RKO (cell line): Measurements from ENCODE around the gene WDR26.
"Not testable (repeated sequence)": the region's sequence is repeated elsewhere in the genome, so short reads cannot be mapped to it uniquely, and the experiment has no call there.

Source experiments
- DNase-seq: peaks from one replicate; pipeline ENCODE4 v3.0.0-alpha.2; 2016; ENCODE audit warnings: low spot score

Gene WDR26

DNA sequence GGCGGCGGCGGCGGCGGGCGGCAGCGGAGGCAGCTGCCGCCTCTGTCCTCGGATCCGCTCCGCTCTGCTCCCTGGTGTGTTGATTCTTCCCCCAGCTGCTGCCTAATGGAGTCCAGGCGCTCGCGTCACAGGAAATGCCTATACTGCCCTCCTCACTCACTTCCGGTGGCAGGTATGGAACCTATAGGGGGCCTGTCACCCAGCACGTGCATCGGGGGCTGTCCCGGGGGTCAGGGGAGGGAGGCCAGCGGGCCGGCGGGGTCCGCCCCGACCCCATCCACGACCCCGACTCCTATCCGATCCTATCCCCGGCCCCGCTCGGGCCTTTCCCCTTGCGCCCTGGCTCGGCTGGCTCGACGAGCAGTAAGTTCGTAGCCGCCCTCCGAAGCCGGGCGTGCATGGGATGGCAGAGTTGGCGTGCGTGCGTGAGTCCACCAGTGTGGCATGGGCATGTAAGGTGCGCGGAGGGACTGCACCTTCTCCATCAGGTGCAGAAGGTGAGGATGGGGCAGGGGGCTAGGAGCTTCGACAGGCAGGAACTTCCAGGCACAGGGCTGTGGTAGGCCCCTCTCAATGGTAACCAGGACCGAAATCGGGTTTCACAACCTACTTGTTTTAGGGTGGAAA lies at the start of gene WDR26:
Gene WDR26 (minus strand): TSS at position 107 of the 627 bp plus-strand sequence.
- DNase-seq = peak; percentile 89

GRCh38 chr1:224483206-224483605 lies 48.6 kb upstream of the WDR26 start:
- DNase-seq = not testable (repeated sequence)

DNA sequence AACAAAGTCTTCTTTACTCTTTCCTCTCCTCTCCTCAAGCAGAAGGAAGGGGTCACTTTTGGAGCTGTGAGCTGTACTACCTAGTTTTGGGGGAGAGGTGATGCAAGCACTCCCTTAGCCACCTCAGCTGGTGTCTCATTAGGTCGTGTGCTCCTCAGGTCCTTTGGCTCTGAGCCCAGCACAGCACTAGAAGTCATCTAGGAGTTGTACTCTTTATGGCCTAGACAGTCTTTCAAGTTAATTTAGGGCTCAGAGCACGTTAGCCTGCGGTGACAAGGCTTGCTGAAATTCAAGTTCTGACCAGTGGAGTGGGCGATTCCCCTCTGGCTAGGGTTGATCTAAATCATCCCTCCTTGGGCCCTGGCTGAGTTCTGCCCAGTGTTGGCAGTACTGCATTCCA lies 48.0 kb upstream of the WDR26 start:
- DNase-seq = no peak

DNA sequence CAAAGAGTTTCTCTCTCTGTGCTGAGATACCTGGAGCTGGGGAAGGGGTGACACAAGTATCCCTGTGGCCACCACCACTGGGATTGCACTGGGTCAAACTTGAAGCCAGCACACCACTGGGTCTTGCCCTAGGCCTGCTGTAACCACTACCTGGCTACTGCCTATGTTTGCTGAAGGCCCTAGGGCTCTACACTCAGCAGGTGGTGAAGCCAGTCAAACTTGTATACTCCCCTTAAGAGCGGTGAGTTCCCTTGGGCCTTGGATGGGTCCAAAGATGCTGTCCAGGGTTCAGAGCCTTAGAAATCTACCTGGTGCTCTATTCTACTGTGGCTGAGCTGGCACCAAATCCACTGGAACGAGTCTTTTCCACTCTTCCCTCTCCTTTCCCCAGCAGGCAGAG lies 47.0 kb upstream of the WDR26 start:
- DNase-seq = no peak

DNA sequence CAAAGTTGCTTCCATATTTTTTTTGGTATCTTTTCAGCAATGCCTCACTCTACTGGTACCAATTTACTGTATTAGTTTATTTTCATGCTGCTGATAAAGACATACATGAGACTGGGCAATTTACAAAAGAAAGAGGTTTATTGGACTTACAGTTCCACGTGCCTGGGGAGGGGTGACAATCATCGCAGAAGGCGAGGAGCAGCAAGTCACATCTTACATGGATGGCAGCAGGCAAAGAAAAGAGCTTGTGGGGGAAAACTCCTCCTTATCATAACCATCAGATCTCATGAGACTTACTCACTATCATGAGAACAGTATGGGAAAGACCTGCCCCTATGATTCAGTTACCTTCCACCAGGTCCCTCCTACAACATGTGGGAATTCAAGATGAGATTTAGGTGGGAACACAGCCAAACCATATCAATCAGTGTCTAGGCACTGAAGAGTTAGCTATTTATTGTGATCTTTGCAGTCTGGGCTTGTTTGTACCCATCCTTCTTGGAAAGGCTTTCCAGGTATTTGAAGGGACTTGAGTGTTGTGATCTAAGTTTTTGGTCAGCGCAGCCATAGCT lies 46.4 kb upstream of the WDR26 start:
- not testable (repeated sequence) for DNase-seq

DNA sequence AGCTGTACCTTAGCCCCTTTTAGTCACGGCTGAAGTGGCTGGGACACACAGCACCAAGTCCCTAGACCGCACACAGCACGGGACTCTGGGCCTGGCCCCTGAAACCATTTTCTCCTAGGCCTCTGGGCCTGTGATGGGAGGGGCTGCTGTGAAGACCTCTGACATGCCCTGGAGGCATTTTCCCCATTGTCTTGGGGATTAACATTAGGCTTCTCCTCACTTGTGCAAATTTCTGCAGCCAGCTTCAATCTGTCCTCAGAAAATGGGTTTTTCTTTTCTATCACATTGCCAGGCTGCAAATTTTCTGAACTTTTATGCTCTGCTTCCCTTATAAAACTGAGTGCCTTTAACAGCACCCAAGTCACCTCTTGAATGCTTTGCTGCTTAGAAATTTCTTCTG lies 45.6 kb upstream of the WDR26 start:
- DNase-seq = not testable (repeated sequence)

DNA sequence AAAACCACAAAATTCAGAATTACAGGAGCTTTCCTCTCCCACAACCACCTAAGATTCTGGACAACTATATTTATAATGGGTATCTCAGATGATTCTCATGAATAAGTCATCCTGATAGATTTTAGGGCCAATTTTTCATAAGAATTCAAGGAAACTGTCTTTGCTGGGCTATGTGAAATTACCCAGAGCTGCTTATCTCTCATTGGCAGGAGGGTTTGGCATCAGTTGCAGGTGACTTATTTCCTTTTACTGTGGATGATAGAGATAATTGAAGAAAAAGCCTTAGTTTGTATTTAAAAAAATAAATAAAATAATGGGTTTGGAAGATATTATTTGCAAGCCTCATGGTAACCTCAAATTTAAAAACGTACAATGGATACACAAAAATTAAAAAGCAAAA lies 38.2 kb upstream of the WDR26 start:
- DNase-seq = no peak

DNA sequence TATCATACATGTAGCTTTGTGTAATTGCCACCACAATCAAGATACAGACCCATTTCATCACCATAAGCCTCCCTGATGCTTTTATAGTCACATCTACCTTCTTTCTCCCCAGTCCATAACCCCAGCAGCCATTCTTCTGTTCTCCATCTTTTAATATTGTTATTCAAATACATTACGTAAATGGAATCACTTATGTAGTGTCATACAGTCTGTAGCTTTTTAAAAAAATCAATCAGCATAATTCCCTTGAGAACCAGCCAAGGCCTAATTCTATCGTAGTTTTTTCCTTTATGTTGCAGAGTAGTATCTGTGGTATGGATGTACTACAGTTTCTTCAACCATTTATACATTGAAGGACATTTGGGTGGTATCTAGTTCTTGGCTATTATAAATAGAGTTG lies 31.6 kb upstream of the WDR26 start:
- no peak for DNase-seq

GRCh38 chr1:224459966-224460365 lies 25.4 kb upstream of the WDR26 start:
- no peak for DNase-seq

GRCh38 chr1:224458996-224459395 lies 24.4 kb upstream of the WDR26 start:
- DNase-seq = no peak

DNA sequence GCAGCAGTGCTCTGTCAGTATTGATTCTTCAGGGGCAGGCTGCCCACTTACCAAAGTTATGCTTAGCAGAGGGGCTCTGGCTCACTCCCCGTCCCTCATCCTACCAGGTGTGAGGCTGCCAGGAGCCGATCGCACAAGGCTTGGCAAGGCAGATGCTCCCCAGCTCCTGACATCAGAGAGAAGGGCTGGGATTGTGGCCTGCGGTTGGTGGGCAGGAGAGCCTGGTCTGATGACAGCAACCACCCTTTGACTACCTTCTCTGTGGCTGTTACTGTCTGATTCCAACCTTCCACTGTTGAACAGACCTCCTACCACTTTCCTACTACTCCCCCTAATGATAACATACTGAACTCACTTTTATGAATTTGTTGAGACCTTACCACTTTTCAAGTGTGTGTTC lies 23.7 kb upstream of the WDR26 start:
- no peak for DNase-seq

GRCh38 chr1:224457782-224458144 lies 23.2 kb upstream of the WDR26 start:
- no peak for DNase-seq

DNA sequence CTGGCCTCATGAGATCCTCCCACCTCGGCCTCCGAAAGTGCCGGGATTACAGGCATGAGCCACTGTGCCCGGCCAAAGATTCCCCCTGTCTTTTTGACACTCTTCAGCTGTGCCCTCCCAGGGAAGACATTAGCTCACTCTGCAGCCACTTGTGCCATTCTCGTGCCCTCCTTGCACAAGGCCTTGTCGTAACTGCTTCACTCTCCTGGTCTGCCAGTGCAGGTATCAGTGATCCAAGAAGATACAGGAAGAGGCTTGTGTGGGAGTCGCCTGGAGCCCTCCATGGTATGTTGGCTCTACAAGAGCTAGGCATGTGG lies 22.0 kb upstream of the WDR26 start:
- DNase-seq = no peak

DNA sequence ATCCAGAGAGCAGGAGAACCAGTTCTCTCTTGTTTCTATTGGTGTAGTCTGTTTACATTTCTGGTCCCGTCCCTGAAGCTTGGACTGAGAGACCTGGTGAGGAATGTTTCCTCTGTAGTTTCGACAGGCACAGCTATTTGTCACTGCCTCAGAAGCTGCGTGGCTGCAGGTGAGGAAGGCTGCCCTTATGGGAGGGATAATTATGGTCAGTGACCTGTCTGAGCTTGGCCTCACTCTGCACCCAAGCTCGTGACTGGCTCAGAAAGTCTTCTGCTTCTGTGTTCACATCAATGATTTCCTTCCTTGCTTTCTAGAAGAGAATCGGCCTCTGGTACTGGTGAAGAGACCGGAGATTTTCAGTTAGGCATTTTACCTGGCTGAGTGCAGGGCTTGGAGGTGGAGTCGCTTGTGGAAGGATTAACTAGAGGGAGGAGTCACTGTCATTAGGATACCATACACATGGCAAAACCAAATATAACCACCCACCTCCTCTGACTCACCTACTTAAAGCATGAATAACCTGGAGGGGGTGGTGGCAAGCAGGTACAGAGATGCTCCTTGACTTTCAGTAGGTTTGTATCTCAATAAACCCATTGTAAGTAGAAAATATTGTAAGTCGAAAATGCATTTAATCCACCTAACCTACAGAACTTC lies 19.9 kb upstream of the WDR26 start:
- DNase-seq = no peak

DNA sequence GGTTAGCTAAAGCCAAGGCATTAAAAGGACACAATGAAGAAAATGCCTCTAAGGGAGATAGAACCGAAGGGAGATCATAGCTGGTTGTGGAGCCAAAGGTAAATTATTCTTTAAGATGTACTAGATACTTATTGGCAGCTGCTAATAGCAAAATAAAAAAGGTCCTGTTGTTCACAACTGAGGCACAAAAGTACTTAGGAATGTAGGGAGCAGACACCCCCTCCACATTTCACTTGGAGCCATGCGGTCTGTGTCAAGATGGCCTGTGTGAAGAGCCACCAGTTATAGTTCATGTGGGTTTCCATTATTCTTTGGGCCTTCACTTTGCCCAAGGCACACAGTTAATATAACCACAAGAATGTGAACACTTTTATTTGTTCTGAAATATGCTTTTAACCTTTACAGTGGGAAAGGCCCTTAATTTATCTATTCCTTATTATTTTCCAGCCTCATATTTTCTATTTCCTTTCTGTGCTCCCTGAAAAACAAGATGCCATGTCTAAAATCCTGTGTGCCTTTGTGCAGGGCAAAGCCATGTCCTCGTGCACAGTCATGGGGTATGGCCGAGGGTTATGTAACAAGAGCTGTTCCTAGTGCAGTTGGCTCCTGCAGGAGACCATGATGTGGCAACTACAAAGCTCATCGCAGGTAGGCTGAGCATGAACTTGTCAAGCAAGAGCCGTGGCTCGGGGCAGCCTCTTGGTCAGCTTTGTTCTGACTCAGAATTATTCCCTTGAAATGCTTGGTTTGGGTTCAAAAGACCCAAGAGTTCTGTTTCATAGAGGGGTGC lies 16.2 kb upstream of the WDR26 start:
- DNase-seq = no peak

DNA sequence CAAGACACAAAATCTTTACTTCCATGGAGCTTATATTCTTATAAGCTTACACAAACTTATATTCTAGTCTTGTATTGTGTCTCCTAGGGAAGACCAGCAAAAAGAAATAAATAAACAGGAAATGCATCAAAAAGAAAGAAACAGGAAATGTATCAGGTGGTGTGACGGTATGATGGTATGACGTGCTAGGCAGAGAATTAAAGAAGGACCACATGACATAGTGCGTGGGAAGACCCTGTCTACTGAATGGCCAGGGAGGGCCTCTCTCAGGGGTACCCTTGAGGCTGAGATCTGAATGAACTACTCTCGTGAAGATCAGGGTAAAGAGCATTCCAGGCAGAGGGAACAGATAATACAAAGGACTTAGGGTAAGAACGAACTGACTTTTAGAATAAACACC lies 15.6 kb upstream of the WDR26 start:
- no peak for DNase-seq

DNA sequence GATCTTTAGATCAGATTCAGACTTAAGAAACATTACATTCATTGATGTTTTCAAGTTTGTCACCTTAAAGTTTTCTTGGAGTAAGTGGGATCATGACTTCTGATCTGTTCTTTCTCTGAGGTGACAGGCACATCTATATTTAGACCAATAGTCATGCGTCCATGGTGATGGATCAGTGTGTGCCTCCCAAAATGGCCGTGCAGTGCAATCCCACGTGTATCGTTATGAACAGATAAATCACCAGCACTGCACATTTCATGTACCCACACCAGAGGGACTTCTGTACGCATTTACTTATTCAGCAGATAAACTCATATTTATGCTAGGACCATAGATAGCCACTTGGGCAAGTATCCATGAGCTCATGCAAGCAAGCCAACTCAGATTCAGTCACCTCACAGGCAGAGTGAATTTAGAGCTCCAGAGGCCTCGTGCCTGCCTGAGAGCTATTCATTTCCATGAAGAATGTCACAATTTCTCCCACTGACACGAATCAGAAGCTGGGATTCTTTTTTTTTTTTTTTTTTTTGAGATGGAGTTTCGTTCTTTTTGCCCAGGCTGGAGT lies 13.9 kb upstream of the WDR26 start:
- DNase-seq = peak; percentile 28

GRCh38 chr1:224447971-224448370 lies 13.4 kb upstream of the WDR26 start:
- DNase-seq = no peak

DNA sequence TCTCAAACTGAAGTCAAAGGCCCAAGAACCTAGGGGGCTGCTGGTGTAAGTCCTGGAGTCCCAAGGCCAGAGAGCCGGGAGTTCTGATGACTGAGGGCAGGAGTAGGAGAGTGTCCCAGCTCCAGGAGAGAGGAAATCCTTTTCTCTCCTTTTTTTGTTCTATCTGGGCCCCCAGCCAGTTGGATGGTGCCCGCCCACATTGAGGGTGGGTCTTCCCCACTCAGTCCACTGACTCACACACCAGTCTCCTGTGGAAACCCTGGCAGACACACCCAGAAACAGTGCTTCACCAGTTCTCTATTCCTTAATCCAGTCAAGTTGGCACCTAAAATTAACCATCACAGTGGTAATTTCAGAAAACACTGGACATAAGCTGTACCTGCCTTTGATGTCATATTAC lies 12.7 kb upstream of the WDR26 start:
- no peak for DNase-seq

DNA sequence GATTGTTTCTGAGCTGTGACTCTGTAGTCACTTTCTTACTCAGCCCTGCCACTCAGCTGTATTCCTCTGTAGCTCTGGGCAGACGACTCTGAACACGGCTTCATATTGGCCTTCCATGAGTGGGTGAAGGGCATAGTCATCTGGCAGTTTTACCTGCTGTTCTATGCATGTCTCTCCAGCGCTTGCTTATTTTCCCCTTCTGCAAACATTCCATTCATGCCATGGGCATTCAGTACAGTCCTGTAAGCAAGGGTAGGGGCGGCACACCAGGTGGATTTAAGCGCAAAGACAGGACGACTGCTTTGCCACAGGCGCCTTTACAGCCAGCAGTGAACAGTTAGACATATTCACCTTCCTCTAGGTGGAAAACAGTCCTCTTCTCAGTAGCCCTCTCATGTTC lies 4.4 kb upstream of the WDR26 start:
- DNase-seq = no peak

DNA sequence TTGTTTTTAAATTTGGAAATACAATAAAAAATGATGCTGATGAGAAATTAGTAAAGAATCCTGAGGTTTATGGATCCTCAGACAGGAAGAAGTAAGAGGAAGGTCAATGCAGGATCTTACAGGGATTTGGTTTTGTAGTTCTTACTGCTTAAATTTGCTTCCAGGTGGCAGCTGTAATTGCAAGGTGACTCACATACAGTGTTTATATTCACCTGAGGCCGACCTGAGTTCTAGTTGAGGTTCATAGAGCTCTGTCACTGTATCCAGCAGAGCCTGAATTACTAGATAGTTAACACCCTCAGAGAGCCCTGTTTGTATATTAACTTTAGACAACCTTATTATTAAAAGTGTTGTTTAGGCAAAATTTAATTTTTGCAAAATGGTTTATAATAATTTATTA lies 1.4 kb upstream of the WDR26 start:
- peak; percentile 24 for DNase-seq

DNA sequence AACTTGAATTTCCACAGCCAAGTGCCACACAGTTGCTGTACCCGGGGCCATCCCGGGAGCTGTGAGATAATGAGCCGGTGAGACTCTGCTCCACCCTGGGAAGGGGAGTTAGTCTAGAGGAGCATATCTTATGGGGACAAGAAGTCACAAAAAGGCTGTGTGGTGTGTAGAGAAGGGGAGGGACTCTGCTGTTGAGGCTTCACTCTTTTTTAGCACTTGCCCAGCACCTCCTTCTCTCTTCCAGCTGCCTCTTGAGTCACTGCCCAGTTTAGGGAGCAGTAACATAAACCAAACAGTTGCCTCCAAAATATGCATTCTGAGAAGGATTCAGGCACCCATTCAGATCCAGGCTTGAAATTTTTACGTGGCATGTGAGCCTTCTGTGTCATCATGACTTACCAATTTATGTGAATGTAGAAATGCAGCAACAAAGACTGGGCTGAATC lies 744 bp upstream of the WDR26 start:
- peak; percentile 89 for DNase-seq
